NCI-H2171 (cell line): Measurements from ENCODE around the gene SLC30A2.

Experiments
- DNase-seq: peaks from one replicate; lab custom pipeline; 2025; lab: John Stamatoyannopoulos, UW

The SLC30A2 gene

DNA sequence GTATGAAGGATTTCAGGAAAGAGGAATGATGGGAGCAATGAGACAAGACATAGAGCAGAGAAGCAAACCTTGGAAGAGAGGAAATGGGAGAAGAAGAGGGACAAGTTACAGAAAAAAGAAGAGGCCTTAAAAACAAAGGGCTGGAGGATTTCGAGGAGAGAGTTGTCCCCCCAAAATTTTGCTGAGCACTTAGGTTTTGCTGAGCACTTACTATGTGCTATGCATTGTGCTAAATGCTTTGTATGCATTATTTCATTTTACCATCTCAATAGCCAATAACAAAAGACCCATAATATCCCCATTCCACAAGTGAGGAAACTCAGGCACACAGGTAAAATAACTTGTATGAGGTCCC, 24.0 kb upstream of the SLC30A2 start:
- no peak for DNase-seq

DNA sequence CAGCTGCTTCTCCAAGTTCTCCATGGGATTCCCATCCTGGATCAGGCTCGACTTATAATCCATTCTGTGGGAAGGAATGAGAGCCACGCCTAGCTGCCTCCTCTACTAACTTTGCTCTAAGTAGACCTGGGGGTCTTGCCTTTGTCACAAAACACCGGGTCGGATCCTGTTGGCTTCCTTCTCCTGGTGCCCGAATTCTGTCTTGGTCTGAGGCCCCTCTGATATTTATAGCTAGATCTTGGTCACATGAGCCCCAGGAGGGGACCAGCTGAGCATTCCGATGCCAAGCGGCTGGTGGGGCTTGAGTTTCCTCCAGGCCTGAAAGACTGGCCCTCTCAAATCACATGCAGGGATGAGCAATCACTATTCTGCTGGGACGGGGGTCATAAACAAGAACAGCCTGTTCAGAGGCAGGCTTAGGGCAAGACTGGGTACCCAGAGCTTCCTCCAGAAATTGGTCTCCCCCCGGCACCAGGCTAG, 21.6 kb upstream of the SLC30A2 start, which contains the start of gene TRIM63:
TSS of gene TRIM63 (minus strand) at position 199 of the 480 bp plus-strand sequence. CDS start at position 63, 136 bp downstream.
- DNase-seq = no peak

DNA sequence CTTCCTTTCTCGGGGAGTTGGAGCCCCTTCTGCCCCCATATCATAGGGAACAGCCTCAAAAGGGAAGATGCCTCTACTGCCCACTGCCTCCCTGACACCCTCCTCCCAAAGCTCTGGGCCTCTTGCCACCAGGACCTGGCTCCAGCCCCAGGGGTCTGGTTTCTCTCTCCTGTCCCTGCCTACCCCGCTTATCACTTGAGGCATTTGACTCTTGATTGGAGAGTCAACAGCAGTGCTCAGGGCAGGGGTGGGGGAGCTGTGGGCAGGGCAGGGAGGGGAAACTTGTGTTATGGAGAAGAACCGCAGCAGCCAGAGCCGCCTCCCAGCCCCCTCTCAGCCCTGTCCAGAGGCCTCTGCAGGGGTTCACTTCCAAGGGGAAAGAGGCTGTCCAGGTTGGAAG, 20.9 kb upstream of the SLC30A2 start:
- DNase-seq = no peak

DNA sequence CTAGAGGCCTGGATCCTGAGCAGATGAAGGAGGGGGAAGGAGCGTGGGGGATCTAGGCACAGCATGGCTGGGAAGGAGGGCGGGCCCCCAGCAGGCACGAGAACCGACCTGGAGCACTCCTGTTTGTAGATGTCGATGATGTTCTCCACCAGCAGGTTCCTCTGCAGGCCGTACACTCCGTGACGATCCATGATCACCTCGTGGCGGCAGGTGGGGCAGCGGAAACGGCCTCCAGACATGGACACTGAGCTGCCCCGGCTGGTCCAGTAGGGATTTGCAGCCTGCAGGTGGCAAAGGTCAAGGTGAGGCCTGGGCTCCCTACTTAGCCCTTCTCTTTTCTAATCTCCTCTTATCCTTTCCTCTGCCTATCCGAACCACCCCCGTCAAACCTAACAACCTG, 20.2 kb upstream of the SLC30A2 start:
- DNase-seq = no peak

DNA sequence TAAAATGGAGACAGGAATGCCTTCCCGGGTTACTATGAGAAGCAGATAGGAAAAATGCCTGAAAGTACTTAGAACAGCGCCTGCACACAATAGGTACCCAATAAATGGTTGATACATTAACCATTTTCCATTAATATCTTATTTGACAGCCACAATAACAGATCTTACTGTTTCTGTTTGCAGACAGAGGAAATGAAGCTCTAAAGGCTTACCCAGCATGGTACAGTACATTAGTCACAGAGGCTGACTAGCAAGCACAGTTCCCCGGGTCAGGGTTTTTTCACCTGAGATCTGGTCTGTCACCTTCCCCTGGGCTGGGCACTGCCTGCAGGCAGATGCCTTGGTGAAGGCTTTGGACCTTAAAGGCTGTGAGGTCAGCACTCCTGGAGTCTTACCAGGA, 18.6 kb upstream of the SLC30A2 start:
- no peak for DNase-seq

DNA sequence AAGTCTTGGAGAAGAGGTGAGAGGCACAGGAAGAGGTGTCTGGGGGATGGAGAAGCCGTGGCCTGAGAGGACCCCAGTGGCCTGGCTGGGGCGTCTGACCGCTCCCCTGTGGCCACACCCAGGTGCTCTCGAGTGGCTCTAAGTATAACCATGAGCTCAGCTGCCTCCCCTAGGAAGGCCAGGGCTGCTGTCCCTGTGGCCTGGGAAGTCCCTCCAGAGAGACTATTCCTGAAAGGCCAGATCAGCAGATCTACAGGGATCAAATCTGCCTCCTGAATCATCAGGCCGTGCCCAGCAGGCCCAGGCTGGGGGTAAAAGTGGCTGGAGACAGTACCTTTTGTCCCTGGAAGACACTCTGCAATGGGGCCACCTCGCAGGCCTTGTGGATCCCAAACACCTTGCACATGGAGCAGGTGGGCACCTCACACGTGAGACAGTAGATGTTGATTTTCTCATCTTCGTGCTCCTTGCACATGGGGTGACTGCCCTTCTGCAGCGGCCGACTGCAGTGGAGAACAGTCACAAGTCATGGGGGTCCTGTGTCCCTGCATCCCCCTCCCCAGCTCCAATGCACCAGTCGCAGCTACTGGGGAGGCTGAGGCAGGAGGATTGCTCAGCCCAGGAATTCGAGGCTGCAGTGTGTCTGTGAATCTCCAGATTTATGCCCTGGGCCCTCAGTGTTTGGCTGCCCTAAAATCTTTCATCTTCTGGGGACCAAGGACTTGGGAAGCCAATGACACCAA, 15.1 kb upstream of the SLC30A2 start:
- DNase-seq = no peak

DNA sequence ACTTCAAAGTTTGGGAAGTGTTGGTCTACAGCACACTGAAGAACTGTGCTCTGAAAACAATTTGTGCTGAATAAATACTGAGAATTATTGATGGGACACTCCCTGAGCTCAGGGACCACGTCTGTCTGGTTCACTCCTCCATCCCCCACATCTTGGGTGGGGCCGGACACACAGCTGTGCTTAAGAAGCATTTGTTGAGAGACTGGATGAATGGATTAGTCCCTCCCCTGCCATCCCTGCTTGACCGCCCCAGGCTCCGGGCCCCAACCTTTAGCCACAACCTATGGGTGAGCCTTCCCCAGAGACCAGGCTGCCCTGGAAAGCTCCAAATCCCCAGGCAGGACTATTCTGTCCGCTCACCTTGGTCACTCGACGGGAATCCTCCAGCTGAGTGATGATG, 14.0 kb upstream of the SLC30A2 start:
- no peak for DNase-seq

DNA sequence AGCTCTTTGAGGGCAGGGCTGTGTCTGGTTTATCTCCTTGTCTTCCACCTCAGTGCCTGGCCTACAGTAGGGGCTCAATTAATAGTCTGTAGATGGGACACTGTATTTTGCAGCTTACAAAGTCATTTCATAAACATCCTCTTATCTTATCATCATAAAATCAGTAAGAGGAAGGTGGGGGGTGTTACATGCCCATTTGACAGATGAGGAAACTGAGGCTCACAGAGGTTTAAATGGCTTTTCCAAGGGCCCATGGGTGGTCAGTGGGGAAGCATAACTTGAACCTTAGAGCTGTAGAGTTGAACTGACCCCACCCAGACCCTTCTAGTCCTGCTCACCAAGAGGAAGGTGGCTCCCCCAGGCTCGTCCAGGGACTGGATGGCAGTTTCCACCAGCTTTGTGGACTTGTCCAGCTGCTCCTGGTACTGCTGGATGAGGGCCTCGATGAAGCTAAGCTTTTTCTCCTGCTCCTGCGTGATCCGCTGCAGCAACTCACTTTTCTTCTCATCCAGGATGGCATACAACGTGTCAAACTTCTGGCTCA, 12.2 kb upstream of the SLC30A2 start:
- no peak for DNase-seq

DNA sequence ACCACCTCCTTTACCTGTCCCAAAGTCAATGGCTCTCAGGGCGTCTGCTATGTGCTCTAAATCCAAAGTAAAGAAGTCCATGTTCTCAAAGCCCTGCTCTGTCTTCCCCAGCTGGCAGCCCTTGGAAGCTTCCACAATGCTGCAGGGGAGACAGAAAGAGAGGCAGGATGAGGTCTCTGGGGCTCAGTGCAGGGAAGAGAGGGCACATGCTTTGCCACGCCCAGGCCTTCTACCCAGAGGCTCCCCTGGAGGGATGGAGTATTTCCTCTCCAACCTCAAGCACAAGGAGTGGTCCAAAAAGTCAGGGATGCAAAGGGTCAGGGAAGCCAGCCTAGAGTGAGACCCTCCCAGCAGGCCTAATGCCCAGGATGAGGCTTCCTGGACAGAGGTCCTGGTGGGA, 11.3 kb upstream of the SLC30A2 start:
- no peak for DNase-seq

DNA sequence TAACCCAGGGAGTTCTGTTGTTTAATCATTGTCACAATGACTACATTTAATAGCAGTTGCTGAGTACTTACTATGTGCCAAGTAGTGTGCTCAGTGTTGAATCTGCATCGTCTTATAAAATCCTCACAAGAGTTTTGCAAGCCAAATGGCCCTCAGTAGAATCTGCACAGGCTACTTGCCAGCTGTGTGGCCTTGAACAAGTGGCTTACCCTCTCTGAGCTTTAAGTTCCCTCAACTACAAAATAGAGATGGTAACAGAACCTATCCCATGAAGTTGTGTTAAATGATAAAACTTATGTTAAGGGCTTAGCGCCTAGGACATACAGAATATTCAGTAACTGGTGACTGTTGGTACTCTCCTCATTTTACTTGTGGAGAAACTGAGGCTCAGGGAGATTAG, 9.1 kb upstream of the SLC30A2 start:
- DNase-seq = no peak

DNA sequence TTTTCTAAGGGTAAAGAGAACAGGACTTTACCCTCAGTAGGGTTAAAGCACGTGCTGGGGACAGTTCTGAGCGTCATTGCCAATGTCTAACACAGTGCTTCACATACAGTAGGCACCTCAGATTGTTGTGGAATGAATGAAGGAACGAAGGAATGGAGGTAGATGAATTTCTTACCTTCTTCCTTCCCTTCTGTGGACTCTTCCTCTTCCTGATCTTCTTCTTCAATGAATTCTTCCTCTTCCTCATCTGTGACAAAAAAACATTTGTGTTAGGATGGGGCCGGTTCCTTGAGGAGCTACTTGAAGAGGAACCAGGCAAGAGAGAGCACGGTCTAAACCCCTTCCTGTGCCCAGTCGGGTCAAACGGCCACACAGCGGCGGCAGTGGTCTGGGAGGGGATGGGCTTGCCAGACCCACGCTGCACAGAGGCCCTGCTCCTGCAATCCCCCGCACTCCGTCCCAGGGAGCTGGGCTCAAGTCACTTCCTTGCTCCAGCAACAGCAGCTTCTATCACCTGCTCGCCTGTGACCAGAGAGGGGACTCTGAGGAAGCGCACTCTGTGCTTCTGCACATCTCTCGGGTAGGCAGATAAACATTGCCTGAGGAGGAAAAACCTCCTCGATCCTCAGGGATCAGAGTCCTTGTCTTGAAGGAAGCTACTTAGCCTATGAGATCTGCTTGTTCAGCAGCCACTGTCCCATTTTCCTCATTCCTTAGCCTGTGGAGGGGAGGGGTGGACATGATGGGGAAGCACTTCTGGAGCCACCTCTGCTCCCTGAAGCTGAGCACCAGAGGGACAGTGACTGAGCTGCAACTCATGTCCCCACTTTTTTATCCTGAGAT, 8.0 kb upstream of the SLC30A2 start:
- DNase-seq = no peak

DNA sequence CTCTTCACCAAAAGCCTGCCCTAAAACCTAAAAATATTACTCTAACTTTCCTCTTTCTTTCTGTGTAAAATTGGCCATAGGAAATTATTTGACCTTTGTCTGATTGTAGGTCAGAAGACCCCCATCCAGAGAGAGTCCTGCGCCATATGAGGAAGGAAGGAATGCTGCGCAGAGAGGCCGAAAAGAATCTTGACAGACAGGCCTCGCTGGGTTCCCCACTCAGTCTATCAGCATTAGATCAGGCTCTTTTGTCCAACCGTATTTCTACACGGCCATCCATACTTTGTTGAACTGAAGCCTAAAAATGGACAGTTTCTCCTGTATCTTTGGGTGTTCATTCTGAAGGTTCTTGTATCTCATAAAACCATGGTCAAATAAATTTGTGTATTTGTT, 4.3 kb upstream of the SLC30A2 start:
- no peak for DNase-seq

DNA sequence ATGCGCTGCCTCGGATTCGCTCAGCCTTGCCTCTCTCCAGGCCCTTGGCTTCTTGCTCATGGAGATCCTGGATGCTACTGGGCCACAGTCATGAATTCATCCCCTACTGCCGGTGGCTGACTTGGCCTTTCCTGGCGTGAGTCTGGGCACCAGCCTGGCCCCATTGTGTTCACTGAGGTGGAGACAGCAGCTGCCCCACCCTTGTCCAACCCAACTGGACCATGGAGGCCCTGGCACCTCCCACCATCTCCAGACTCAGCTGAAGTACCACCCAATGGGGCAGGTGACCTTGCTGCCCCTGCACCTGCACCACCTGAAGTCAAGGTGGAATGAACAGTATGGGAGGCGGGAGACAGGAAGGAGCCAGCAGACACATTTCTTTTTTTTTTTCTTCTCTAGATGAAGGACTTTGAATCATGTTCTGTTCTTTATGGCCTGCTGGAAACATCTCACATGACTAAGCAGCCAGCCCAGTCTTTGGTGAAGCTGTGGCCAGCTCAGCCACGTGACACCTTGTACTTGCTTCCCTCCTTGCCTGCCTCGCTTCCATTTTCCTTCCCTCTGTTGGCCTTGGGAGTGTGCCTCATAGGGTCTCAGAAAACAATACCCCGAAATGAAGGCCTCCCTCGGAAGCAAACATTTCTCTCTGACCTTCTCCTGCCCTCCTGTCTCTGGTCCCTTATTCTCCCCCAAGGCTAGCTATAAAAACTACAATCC, 3.8 kb upstream of the SLC30A2 start:
- no peak for DNase-seq

DNA sequence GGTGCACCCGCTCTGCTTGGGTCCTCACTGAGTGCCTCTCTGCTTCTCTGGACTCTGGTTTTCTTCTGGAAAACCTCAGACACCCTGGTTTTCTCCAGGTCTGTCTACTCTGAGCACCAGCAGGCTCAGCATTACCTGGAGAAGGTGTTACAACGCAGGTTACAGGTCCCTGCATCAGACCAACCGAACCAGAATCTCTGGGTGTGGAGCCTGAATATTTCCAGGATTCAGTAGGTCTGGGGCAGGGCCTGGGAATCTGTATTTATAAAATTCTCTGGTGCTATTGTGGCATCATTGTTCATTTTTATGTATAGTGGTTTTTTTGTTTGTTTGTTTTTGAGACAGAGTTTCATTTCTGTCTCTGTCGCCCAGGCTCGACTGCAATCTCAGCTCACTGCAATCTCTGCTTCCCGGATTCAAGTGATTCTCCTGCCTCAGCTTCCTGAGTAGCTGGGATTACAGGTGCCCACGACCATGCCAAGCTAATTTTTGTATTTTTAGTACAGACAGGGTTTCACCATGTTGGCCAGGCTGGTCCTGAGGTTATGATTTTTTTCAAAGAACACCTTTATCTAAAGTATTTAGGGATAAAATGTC, 1.5 kb upstream of the SLC30A2 start:
- DNase-seq = no peak

DNA sequence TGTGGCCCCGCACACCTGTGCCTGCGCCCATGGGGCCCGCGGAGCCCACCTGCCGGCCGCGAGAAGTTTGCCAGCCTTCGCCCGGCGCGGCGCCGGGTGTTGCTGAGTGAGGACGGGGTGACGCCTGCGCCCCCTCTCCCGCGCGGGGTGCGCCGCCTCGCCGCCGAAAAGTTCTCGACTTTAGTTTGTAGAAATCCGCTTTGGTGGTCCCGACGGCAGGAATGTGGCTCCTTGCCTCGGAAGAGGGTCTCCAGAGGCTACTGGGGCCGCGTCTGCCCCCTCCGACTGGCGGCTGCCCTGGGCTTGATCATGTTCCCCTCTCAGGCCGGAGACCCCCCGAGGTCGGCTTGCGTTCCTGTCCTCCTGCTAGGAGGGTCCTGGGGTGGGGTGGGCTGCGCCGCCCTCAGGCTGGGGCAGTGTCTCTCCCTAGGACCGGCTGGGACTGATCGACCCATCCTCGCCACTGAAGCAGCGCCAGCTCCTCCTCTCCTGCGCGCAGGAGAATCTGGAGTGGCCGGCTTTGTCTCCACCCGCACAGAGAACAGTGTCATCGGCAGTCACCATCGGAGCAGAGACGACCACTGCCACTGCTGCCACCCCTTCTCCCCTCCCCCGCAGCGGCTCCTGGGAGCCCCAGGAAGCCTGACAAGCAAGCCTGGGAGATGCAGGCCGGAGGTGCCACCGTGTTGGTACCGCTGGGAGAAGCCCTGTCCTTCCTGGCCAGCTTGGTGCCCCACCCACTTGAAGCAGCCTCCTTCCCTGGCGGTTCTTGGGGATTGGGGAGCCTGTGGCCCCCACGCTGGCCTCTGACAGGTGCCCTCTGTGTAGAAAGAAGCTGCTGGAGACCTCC, 553 bp upstream of the SLC30A2 start:
- no peak for DNase-seq

DNA sequence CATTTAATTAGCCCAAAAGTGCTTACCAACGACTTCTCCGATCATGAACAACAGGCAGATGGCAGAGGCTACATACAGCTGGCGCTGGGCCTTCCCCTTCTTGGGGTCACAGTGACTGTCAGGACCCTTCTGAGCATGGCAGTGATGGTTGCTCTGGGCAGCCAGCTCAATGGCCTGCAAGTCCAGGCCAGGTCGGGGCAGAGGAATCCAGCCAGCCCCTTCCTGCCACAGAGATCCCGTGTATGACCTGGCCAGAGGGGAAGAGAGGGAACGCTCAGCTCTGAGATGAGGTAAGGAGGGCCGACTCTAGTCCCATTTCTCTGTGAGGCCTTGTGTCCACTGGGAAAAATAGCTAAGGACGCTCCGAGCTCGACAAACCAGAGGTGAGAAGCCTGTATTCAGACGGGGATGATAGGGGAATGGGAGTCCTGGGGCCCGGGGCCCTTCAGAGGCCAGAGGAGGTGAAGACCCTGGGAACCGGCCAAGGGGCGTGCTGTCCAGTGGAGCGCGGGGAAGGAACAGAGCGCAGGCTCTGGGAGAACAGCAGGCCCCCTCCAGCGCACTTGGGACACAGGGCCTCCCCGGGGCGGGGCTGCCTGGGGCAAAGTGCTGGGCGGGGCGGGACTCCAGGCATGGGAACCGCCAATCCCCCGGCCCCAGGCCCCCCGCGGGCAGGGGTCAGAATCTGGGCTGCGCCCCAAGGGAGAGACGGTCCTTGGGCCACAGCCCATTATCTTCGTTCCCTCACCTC, 772 bp downstream of the SLC30A2 start:
- DNase-seq = no peak

DNA sequence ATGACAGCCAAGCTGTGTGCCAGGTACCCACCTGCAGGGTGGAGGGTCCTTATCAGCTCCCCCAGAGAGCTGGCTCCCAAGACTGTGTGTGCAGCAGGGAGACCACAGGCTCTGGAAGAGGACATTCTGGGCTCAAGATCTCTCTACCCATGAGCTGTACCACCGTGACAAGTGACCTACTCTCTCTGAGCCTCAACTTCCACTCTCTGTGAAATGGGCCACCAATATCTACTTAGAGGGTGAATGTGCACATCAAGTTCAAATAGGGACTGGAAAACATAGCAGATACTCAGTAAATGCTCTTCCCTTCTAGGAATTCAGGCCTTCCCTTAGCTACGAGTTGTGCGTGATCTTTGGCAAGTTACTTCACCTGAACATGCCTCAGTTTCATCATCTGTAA, 1.5 kb downstream of the SLC30A2 start:
- DNase-seq = no peak

DNA sequence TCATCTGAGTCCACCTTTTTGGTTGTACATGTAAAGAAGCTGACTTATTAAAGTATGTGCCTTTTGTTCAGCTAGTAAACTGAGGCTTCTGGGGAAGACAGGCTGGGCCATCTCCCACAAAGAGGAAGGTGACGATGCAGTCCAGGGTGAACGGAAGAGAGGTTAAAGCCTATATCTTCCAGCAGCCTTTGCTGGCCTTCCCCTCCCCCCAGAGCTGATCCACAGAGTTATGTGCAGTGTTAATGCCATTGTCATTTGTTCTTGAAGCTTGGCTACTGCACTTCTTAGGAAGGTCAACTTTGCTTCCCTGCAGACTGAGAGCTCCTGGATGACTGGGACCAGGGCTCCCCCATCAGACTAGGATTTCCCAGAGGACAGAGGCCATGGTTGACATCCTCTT, 2.2 kb downstream of the SLC30A2 start:
- DNase-seq = no peak

DNA sequence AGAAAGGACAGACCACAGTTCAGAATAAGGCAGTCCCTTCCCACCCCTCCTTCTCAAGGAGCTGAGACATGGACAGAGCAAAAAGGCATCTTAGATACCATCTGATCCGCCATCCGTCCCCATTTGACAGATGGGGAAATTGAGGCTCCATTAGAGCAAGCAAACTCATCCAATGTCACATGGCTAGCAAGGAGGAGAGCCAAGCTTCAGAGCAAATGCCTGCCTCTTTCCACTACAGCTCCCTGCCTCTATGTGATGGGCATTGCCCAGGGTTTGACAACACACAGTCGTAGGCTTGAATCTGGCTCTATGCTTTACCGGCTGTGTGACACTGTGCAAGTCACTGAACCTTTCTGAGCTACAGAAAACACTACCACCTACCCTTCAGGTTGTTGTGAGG, 3.9 kb downstream of the SLC30A2 start:
- no peak for DNase-seq

DNA sequence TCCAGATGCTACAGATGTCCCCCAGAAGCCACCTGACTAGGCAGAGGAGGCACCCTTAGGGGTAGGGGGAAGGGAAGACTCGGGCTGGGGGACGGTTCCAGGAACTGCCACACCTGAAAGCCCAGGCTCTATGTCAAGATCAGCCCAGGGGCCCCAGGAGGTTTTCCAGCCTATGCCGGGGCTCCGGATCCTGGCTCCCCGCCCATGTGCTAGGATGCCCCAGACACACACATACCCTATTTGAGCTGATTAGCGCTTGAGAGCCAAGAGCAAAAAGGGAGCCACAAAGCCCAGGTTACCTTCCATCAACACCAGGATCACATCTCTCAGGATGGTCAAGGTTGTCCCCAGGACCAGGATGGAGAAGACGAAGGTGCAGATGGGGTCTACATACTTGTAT, 4.5 kb downstream of the SLC30A2 start:
- DNase-seq = no peak
